Nephron progenitor cell (in vitro differentiated cells): ENCODE data around the gene LZIC.

Experiments used
- DNase-seq: peaks from one replicate; pipeline ENCODE4 v3.0.0; 2021
- H3K27ac Mint-ChIP-seq: 2 replicates; pipeline ENCODE4 v1.8.0; 2021; ENCODE audit warnings: mild to moderate bottlenecking, moderate library complexity, mixed read lengths
- H3K27me3 Mint-ChIP-seq: 2 replicates; pipeline ENCODE4 v1.8.0; 2021; ENCODE audit warnings: mild to moderate bottlenecking, low read depth, mixed read lengths; ENCODE audit not compliant: poor library complexity
- H3K36me3 Mint-ChIP-seq: 2 replicates; pipeline ENCODE4 v1.8.0; 2021; ENCODE audit warnings: low read depth, mixed read lengths
- H3K4me1 Mint-ChIP-seq: 2 replicates; pipeline ENCODE4 v1.8.0; 2021; ENCODE audit warnings: mixed read lengths
- H3K4me3 Mint-ChIP-seq: 2 replicates; pipeline ENCODE4 v1.8.0; 2021; ENCODE audit warnings: mild to moderate bottlenecking, moderate library complexity, mixed read lengths
- H3K9me3 Mint-ChIP-seq: 2 replicates; pipeline ENCODE4 v1.8.0; 2021; ENCODE audit warnings: mild to moderate bottlenecking, moderate library complexity, mixed read lengths
- TF ChIP-seq, protein P1 (sequence below): fragments of 200-600 bp; sonication (generic); IDR thresholded peaks from 2 replicates; pipeline ENCODE4 v1.5.0; 2021; ENCODE audit warnings: antibody characterized with exemption

LZIC gene

DNA sequence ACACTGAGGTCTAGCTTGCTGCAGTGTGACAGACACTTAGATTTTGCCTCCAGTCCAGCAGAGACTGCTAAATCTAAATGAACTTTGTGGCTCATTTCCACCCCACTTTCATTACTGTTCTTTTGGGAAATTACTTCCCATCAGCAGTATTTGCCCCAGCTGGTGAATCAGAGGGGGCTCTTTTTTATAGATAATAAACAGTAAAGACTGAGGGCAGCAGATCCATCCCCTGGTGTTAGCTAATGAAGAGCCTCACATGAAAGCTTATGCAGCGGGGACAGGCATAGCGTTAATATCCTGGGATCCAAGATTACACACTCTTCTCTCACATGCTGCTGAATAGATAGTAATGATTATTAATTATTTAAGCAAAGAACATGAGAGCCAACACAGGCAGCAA is 26.7 kb downstream of the LZIC start:
- Mint-ChIP-seq H3K9me3 (no peaks in the 10 kb centered on the region), H3K27ac (no peak overlapping the region), H3K27me3 (peaks cover 5% of the 10 kb centered on the region), H3K36me3 (no peaks in the 10 kb centered on the region), H3K4me1 (peaks cover 27% of the 10 kb centered on the region), H3K4me3 (no peak overlapping the region)
- TF ChIP-seq, protein P1, sequence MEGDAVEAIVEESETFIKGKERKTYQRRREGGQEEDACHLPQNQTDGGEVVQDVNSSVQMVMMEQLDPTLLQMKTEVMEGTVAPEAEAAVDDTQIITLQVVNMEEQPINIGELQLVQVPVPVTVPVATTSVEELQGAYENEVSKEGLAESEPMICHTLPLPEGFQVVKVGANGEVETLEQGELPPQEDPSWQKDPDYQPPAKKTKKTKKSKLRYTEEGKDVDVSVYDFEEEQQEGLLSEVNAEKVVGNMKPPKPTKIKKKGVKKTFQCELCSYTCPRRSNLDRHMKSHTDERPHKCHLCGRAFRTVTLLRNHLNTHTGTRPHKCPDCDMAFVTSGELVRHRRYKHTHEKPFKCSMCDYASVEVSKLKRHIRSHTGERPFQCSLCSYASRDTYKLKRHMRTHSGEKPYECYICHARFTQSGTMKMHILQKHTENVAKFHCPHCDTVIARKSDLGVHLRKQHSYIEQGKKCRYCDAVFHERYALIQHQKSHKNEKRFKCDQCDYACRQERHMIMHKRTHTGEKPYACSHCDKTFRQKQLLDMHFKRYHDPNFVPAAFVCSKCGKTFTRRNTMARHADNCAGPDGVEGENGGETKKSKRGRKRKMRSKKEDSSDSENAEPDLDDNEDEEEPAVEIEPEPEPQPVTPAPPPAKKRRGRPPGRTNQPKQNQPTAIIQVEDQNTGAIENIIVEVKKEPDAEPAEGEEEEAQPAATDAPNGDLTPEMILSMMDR = no peak
- DNase-seq = no peak

DNA sequence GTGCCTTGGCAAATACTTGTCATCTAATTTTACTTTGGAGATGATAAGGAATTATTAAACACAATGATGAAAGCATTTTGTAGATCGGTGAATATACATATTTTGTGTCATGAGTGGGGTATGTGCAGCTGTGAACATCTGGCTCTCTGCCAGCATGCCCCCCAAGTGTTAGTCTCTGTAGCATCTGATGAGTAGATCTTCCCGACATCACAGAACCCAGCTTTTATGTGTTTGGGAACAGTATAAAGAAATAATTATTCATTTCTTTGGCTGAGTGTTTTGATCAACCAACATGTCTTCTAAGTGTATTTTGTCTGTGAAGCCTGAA is 28.6 kb downstream of the LZIC start:
- Mint-ChIP-seq H3K27ac (no peak overlapping the region), H3K36me3 (no peaks in the 10 kb centered on the region), H3K4me3 (no peak overlapping the region), H3K27me3 (peaks cover 5% of the 10 kb centered on the region), H3K9me3 (no peaks in the 10 kb centered on the region), H3K4me1 (peaks cover 32% of the 10 kb centered on the region)
- TF ChIP-seq, protein P1 = no peak
- DNase-seq = no peak

DNA sequence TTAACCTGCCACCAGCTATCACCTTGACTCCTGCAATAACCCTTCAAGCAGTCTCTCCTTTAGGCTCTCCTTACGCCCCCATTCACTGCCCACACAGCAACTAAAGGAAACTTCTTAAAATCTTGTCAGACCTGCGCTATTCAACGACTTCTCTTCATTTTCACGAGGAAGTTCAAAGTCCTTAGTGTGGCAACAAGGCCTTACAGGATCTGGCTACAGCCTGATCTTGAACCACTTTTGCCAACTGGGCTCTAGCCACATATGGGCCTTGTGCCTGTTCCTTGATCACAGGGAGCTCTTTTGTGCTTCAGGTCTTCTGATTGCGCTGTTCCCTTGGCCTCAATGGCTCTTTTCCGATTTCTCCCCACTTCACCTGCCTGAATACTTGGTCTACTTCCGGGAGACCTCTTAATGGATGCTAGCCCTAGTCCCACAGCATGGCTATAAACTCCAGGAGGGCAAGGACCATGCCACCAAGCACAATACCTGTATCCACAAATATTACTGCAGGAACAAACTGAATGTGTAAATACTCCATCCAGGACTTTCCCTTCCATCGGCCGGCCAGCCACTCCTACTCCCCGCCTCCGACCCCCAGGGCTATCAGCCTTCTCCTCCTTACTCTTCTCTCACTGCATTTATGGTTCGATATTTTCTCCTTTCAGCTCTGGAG is 30.8 kb downstream of the LZIC start:
- TF ChIP-seq, protein P1 = no peak

DNA sequence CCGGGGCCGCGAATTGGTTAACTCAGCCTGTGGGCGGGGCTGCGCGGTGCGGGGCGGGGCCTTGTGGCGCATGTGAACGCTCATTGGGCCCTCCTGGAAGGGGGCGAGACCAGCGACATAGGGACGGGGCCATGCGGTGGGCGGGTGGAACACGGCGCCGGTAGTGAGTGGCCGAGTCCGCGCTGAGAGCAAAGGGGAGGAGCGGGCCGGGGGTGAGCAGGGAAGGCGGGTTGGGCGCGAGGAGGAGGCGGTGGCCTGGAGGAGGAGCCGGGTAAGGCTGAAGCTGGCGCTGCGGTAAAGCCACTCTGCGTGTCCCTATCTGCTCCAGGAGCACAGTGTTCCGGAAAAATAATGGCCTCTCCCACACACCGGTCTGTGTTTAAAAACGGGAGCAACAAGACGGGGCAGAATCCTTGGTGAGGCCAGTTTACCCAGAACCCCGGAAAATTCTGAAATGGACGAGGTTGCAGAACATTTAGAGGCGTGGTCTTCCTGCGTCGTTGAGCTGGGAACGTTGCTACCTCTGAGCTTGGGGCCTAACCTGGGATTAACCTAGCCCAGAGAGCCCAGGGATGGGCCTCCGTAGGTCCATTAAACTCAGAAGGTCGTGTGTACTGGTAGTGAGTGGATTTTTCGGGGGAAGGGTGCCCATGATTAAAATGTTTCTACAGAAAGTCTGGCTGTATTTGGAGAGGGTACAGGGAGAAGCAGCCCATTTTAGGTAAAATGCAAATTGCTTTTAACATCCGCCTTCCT is 32.6 kb downstream of the LZIC start:
- H3K27ac Mint-ChIP-seq = peak overlapping the region; percentile 99
- H3K4me1 Mint-ChIP-seq = peaks cover 57% of the 10 kb centered on the region
- H3K27me3 Mint-ChIP-seq = peaks cover 9% of the 10 kb centered on the region
- TF ChIP-seq, protein P1 = no peak
- peaks cover 16% of the 10 kb centered on the region for H3K36me3 Mint-ChIP-seq
- H3K4me3 Mint-ChIP-seq = peak overlapping the region; percentile 96
- no peaks in the 10 kb centered on the region for H3K9me3 Mint-ChIP-seq
- DNase-seq = peak; percentile 100

More for the DNA sequence above, 30.8 kb downstream of the LZIC start:
- no peak for DNase-seq
- H3K4me1 Mint-ChIP-seq = peaks cover 47% of the 10 kb centered on the region
- H3K4me3 Mint-ChIP-seq = peak overlapping the region; percentile 66
- H3K9me3 Mint-ChIP-seq = no peaks in the 10 kb centered on the region
- peaks cover 9% of the 10 kb centered on the region for H3K27me3 Mint-ChIP-seq
- peaks cover 10% of the 10 kb centered on the region for H3K36me3 Mint-ChIP-seq
- H3K27ac Mint-ChIP-seq = peak overlapping the region; percentile 0

DNA sequence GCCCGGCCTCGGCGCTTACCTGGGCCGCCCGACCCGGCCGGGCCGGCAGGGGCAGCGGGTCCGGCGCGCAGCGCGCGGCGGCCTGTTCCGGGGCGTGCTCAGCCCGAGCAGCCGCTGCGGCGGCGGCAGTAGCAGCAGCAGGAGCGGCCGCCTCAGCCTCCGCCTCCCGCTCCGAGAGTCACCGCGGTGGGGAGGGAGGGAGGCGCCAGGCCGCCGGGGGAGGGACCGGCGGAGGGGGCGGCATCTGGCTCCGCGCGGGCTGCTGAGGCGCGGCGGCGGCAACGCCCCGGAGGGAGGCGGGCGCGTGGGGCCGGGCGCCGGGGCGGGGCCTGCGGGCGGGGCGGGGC is 33.1 kb downstream of the LZIC start, which contains the start of gene CTNNBIP1:
Gene CTNNBIP1, minus strand, starts transcription at position 194 of the 347 bp plus-strand sequence. CDS start 38,205 bp downstream, outside the sequence.
- DNase-seq = no peak
- Mint-ChIP-seq H3K4me1 (peaks cover 62% of the 10 kb centered on the region), H3K36me3 (peaks cover 16% of the 10 kb centered on the region), H3K27ac (peak within 1 kb of the TSS; percentile 99), H3K4me3 (peak within 1 kb of the TSS; percentile 98), H3K9me3 (no peaks in the 10 kb centered on the region), H3K27me3 (peaks cover 9% of the 10 kb centered on the region)
- TF ChIP-seq, protein P1 = no peak
